ENCODE measurements around the gene ADAMTS2. TPM values are rescaled to one million over a fixed set of nuclear protein-coding genes. Genes with fewer than 3 reads are reported as not detected.

ADAMTS2 gene
- total and polyA plus RNA-seq, 2 donors (not counting 3 experiments of a cell fraction or from before 2014, with no cell fraction given), result not detected

- Histone ChIP-seq H3K9me1 (replicated peaks; ENCODE audit: control insufficient read depth, extremely low read depth, insufficient read depth, low read length) (no peaks in the 10 kb centered on the region), H4K20me1 (replicated peaks; ENCODE audit: control insufficient read depth, extremely low read depth, insufficient read depth, low read length) (no peaks in the 10 kb centered on the region), H3K27ac (ENCODE audit: insufficient read depth, low read depth, low read length) (no peak overlapping the region), H3K79me2 (ENCODE audit: control insufficient read depth, insufficient read depth, low read length) (no peaks in the 10 kb centered on the region), H3K9ac (replicated peaks; ENCODE audit: extremely low read depth, insufficient read depth, low read length) (no peak overlapping the region), H3K4me2 (ENCODE audit: insufficient read depth, low read length) (no peak overlapping the region), H3K27me3 (ENCODE audit: control insufficient read depth in 2 of 2, insufficient read depth in 2 of 2, low read length in 2 of 2) (no peaks in the 10 kb centered on the region), H2AFZ (ENCODE audit: low read depth, low read length) (no peak overlapping the region), H3K9me3 (replicated peaks; ENCODE audit: control insufficient read depth, insufficient read depth, low read length) (no peaks in the 10 kb centered on the region), H3K4me3 (replicated peaks in 1 of 3; ENCODE audit: insufficient read depth in 1 of 3, low read depth in 1 of 3, low read length in 3 of 3) (no peak overlapping the region), H3K36me3 (ENCODE audit: control insufficient read depth in 2 of 2, extremely low read depth in 1 of 2, insufficient read depth in 2 of 2, low read length in 2 of 2) (no peaks in the 10 kb centered on the region), H3K4me1 (ENCODE audit: control insufficient read depth, extremely low read depth, insufficient read depth, low read length) (no peaks in the 10 kb centered on the region)
- dilution Hi-C loops (cut with MboI; ENCODE audit: extremely low pct_ligation_motif_present, low sequenced_read_pairs), result no loop called here
- FAIRE-seq (no peak), DNase-seq (ENCODE audit: low read depth, low spot score) (no peak)
- TF ChIP-seq GATA2 (IDR thresholded peaks at IDR 0.05; ENCODE audit: insufficient read depth, insufficient read length, low read depth, low read length) (no peak), POLR2AphosphoS5 (IDR thresholded peaks at IDR 0.05; ENCODE audit: insufficient read depth, low read depth, low read length) (no peak)
- TF ChIP-seq, protein P1, sequence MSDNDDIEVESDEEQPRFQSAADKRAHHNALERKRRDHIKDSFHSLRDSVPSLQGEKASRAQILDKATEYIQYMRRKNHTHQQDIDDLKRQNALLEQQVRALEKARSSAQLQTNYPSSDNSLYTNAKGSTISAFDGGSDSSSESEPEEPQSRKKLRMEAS (IDR thresholded peaks at IDR 0.05; ENCODE audit: insufficient read depth, insufficient read length), result no peak
- BruUV-seq (replicated peaks), result no TSS peak
- intact Hi-C loops (cut with micrococcal nuclease), result no loop called here
- POLR2A ChIA-PET, result no interaction called here
- CTCF ChIA-PET, result no interaction called here
These were observed 11.0 kb upstream of the ADAMTS2 start for GRCh38 chr5:179355976-179356974.

DNA sequence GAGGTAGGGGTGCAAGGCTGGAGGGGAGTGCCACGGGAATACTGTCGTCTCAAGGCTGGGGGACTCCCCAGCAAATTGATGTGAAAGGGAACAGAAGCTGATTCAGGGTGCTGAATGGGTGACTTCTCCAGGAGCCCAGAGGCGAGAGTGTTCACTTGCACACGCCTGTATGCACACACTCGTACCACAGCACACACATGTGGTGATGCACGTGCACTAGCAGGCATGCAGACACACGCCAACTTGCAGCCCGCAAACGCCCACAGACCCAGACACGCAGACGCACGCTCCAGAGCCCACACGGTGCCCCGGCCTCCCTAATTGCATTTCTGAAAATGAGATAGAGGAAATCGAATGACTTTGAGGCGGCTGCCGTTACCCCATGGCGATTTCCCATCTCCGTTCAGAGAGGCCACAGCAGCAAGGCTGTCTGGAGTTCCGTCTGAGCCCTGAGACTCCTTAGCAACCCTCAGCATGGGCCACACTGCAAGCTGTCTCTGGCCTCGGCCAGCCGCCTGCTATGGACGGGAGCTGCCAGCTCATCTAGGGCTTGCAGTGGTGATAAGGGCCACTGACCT, 9.1 kb upstream of the ADAMTS2 start:
- Histone ChIP-seq H3K79me2 (ENCODE audit: control insufficient read depth, insufficient read depth, low read length) (no peaks in the 10 kb centered on the region), H2AFZ (ENCODE audit: low read depth, low read length) (no peak overlapping the region), H3K4me3 (replicated peaks in 1 of 3; ENCODE audit: insufficient read depth in 1 of 3, low read depth in 1 of 3, low read length in 3 of 3) (no peak overlapping the region), H3K9ac (replicated peaks; ENCODE audit: extremely low read depth, insufficient read depth, low read length) (no peak overlapping the region), H3K27ac (ENCODE audit: insufficient read depth, low read depth, low read length) (no peak overlapping the region), H3K4me2 (ENCODE audit: insufficient read depth, low read length) (no peak overlapping the region), H3K36me3 (ENCODE audit: control insufficient read depth in 2 of 2, extremely low read depth in 1 of 2, insufficient read depth in 2 of 2, low read length in 2 of 2) (no peaks in the 10 kb centered on the region), H3K9me1 (replicated peaks; ENCODE audit: control insufficient read depth, extremely low read depth, insufficient read depth, low read length) (no peaks in the 10 kb centered on the region), H3K4me1 (ENCODE audit: control insufficient read depth, extremely low read depth, insufficient read depth, low read length) (no peaks in the 10 kb centered on the region), H3K27me3 (ENCODE audit: control insufficient read depth in 2 of 2, insufficient read depth in 2 of 2, low read length in 2 of 2) (no peaks in the 10 kb centered on the region), H3K9me3 (replicated peaks; ENCODE audit: control insufficient read depth, insufficient read depth, low read length) (no peaks in the 10 kb centered on the region), H4K20me1 (replicated peaks; ENCODE audit: control insufficient read depth, extremely low read depth, insufficient read depth, low read length) (no peaks in the 10 kb centered on the region)
- dilution Hi-C loops (cut with MboI; ENCODE audit: extremely low pct_ligation_motif_present, low sequenced_read_pairs) (no loop called here), intact Hi-C loops (cut with micrococcal nuclease) (no loop called here)
- ChIA-PET POLR2A (no interaction called here), CTCF (no interaction called here)
- no TSS peak for BruUV-seq (replicated peaks)
- no peak for DNase-seq (ENCODE audit: low read depth, low spot score)
- no peak for TF ChIP-seq POLR2AphosphoS5 (IDR thresholded peaks at IDR 0.05; ENCODE audit: insufficient read depth, low read depth, low read length)
- TF ChIP-seq, protein P1 (IDR thresholded peaks at IDR 0.05; ENCODE audit: insufficient read depth, insufficient read length), result no peak
- FAIRE-seq, result no peak
